Measurements from ENCODE around the gene KIF22. TPM values are rescaled to one million over a fixed set of nuclear protein-coding genes. Genes with fewer than 3 reads are reported as not detected.
A peak's percentile ranks its signal among the peaks of the same experiment; 100 is the strongest.

The KIF22 gene
- polyA plus RNA-seq, 1 donor from 2014 or later: 34.7 TPM

DNA sequence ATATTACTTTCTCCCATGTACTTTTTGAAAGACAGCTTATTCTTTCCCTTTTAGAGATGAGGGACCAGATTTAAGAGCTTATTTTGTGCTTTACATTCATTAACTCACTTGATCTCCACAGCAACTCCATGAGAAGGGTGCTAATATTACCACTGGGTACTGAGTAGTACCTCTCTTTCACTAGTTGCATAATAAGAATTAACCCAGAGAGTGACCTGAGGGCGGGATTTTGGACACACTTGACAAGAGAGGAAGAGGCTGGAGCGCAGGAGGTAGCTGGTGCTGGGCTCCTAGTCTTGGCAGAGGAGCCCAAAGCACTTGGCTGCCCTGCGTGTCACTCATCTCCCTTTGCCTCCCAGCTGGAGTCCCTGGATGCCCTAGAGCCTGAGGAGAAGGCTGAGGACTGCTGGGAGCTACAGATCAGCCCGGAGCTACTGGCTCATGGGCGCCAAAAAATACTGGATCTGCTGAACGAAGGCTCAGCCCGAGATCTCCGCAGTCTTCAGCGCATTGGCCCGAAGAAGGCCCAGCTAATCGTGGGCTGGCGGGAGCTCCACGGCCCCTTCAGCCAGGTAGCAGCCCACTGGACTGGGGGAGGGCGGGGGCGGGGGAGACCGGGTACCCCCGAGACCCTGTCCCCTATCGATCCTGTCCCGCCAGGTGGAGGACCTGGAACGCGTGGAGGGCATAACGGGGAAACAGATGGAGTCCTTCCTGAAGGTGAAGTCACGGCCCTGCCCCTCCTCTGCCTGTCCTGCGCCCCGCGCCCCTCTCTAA, 14.1 kb downstream of the KIF22 start:
- peaks cover 5% of the 10 kb centered on the region for H3K36me3 Mint-ChIP-seq
- H3K4me3 Mint-ChIP-seq: peak overlapping the region; percentile 96 to 100 (median 100)
- no peaks in the 10 kb centered on the region for H3K9me3 Mint-ChIP-seq
- no peaks in the 10 kb centered on the region for H3K27me3 Mint-ChIP-seq
- H3K27ac Mint-ChIP-seq: peak overlapping the region; percentile 95 to 100 (median 99)
- peaks cover 21 to 23% (median 23%) of the 10 kb centered on the region in 3 donors for H3K4me1 Mint-ChIP-seq

DNA sequence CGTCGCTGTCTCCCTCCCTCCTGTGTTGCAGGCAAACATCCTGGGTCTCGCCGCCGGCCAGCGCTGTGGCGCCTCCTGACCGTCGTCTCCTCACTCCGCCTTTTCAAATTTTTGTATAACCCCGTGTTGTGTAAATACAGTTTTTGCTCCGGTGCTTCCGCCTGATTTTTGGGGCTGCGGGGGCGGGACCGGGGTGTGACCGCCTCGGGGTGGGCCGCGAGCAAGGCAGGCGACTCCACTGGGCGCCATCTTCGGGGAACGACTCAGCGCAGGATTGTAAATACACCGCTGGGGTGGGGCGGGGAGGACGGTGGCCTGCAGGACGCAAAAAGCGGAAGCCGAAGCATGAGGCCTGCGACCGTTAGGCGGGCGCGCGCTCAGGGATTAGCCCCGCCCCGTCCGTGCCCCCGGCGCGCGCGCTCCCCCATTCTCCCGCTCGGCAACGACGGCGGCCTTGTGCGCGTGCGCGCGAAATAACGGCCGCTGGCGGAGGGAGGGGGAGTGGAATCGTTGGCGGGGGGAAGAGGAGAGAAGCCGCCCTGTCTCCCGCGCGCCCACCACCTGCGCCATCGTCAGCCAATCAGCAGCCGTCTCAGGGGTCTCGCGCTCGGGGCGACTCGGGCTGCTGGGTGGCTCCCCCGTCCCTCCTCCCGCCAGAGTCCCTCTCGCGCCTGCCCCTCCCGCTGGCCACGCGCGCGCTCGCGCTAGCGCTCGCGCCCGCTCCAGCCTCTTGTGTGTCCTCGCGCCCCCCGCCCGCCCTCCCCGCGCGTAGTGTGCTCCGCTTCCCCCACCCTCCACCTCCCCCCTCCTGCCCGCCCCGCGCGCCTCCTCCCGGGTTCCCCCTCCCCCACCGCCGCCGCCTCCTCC, 14.9 kb downstream of the KIF22 start:
- Mint-ChIP-seq H3K9me3 (no peaks in the 10 kb centered on the region), H3K4me1 (peaks cover 23 to 28% (median 26%) of the 10 kb centered on the region in 3 donors), H3K36me3 (peaks cover 5% of the 10 kb centered on the region), H3K4me3 (peak overlapping the region; percentile 96 to 100 (median 100)), H3K27ac (peak overlapping the region; percentile 95 to 100 (median 99)), H3K27me3 (no peaks in the 10 kb centered on the region)

DNA sequence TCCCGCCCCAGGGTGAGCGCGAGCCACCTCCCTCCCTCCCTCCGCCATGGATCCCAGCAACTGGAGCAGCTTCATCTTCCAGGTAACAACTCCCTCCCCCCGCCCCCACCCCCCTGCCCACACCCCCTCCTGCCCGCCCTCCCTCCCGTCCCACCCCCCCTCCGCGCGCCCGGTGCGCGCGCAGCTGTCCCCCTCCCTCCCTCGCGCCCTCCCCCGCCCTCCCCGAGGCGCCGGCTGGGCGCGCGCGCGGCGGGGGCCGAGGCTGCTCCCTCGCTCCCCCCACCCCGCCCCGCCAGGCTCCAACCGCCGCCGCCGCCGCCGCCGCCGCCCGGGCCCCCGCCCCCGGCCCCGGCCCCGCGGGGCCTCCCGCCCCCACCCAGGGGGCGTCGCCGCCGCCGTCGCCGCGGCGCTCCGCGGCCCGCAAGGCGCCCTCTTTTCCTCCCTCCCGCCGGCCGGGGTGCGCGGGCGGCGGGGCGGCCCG, 15.6 kb downstream of the KIF22 start, which contains the start of gene MAZ:
TSS of gene MAZ (plus strand) at position 431 of the 481 bp plus-strand sequence. CDS start 173 bp downstream, outside the sequence.
- peaks cover 5% of the 10 kb centered on the region for H3K36me3 Mint-ChIP-seq
- H3K27ac Mint-ChIP-seq: peak within 1 kb of the TSS; percentile 95 to 100 (median 99)
- H3K9me3 Mint-ChIP-seq: no peaks in the 10 kb centered on the region
- H3K4me3 Mint-ChIP-seq: peak within 1 kb of the TSS; percentile 96 to 100 (median 100)
- H3K4me1 Mint-ChIP-seq: peaks cover 26 to 33% (median 32%) of the 10 kb centered on the region in 3 donors
- H3K27me3 Mint-ChIP-seq: peaks cover 1% of the 10 kb centered on the region

DNA sequence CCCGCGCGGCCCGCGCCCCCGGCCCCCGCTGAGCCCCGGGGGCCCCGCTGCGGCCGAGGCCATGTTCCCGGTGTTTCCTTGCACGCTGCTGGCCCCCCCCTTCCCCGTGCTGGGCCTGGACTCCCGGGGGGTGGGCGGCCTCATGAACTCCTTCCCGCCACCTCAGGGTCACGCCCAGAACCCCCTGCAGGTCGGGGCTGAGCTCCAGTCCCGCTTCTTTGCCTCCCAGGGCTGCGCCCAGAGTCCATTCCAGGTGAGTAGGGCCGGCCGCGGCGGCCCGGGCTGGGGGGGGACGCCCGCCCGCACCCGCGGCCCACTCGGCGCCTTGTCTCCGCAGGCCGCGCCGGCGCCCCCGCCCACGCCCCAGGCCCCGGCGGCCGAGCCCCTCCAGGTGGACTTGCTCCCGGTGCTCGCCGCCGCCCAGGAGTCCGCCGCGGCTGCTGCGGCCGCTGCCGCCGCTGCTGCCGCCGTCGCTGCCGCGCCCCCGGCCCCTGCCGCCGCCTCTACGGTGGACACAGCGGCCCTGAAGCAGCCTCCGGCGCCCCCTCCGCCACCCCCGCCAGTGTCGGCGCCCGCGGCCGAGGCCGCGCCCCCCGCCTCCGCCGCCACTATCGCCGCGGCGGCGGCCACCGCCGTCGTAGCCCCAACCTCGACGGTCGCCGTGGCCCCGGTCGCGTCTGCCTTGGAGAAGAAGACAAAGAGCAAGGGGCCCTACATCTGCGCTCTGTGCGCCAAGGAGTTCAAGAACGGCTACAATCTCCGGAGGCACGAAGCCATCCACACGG, 16.3 kb downstream of the KIF22 start:
- Mint-ChIP-seq H3K36me3 (peaks cover 5% of the 10 kb centered on the region), H3K9me3 (no peaks in the 10 kb centered on the region), H3K27me3 (peaks cover 1% of the 10 kb centered on the region), H3K27ac (peak overlapping the region; percentile 90 to 98 (median 95)), H3K4me1 (peaks cover 27 to 37% (median 35%) of the 10 kb centered on the region in 3 donors), H3K4me3 (peak overlapping the region; percentile 80 to 97 (median 88))

DNA sequence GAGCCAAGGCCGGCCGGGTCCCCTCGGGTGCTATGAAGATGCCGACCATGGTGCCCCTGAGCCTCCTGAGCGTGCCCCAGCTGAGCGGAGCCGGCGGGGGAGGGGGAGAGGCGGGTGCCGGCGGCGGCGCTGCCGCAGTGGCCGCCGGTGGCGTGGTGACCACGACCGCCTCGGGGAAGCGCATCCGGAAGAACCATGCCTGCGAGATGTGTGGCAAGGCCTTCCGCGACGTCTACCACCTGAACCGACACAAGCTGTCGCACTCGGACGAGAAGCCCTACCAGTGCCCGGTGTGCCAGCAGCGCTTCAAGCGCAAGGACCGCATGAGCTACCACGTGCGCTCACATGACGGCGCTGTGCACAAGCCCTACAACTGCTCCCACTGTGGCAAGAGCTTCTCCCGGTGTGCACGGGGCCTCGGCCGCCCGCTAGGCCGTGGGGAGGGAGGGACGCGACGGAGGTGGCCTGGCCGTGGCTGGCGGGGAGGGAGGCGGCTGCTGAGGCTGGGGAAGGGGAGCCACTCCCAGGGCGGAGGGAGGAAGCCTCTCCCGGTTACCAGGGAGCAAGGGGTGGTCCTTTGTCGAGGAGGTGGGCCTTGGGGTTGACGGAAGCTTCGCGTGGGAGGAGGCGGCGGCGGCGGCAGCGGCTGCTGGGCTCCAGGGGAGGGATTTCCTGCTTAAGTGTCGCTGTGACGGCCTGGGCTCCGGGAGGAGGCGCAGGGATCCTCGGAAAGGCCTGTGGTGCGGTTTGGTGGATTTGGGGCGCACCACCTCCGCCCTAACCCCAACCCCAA, 17.1 kb downstream of the KIF22 start:
- Mint-ChIP-seq H3K9me3 (no peaks in the 10 kb centered on the region), H3K4me1 (peaks cover 27 to 40% (median 35%) of the 10 kb centered on the region in 3 donors), H3K4me3 (peak overlapping the region; percentile 80 to 97 (median 88)), H3K36me3 (peaks cover 5% of the 10 kb centered on the region), H3K27me3 (peaks cover 1% of the 10 kb centered on the region), H3K27ac (peak overlapping the region; percentile 90 to 98 (median 95))

DNA sequence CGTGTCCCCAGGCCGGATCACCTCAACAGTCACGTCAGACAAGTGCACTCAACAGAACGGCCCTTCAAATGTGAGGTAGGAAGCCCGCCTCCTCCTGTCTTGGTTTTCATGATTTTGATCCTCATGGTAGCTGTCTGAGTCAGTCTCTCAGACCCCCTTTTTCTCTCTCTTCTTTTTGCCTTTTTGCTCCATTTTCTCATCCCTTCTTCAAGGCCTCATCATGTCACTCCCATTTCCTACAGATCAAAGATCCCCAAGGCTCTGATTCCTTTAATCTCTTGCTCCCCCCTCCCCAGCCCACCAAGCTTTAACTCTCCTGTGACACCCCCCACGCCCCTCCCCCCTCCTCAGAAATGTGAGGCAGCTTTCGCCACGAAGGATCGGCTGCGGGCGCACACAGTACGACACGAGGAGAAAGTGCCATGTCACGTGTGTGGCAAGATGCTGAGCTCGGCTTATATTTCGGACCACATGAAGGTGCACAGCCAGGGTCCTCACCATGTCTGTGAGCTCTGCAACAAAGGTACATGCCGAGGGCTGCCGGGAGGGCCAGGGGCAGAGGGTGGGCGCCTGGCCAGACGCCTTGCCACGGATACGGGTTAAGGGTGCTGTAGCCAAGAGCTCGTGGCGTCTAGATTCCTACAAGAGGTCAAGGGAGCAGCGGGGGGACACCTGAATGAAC, 17.8 kb downstream of the KIF22 start:
- Mint-ChIP-seq H3K27me3 (peaks cover 1% of the 10 kb centered on the region), H3K9me3 (no peaks in the 10 kb centered on the region), H3K27ac (peak overlapping the region; percentile 90 to 98 (median 95))

DNA sequence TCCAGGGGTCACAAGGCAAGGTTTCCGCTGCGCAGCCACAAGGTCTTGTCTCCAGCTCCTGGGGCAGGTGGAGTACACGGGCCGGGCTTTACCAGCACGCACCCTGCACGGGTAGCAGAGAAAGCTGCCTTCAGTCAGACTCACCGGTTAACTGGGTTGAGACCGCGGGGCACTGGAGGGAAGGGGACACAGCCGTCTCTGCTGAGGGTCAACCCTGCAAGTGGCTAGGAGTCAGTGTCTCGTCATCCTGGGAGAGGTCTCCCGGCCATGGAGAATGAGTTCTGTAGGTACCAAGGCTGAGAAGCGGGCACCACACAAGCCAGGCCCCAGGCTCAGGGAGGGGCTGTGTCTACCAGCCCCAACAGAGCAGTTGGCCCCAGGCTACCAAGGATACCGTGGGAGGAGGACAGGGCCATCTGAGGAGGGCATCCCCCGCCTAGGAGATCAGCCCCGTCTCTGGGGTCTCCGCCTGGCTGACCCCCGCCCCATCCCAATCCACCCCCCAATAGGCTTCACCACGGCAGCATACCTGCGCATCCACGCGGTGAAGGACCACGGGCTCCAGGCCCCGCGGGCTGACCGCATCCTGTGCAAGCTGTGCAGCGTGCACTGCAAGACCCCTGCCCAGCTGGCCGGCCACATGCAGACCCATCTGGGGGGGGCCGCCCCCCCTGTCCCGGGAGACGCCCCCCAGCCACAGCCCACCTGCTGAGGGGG, 18.6 kb downstream of the KIF22 start:
- Mint-ChIP-seq H3K4me3 (peak overlapping the region; percentile 21 to 97 (median 87)), H3K27me3 (peaks cover 1% of the 10 kb centered on the region), H3K36me3 (peaks cover 5% of the 10 kb centered on the region), H3K9me3 (no peaks in the 10 kb centered on the region), H3K27ac (peak overlapping the region in 2 of 3 donors; percentile 92 to 93), H3K4me1 (peaks cover 18 to 33% (median 28%) of the 10 kb centered on the region in 3 donors)

More for the DNA sequence above, 17.8 kb downstream of the KIF22 start:
- peak overlapping the region; percentile 80 to 97 (median 88) for H3K4me3 Mint-ChIP-seq
- H3K36me3 Mint-ChIP-seq: peaks cover 5% of the 10 kb centered on the region
- peaks cover 27 to 40% (median 35%) of the 10 kb centered on the region in 3 donors for H3K4me1 Mint-ChIP-seq

DNA sequence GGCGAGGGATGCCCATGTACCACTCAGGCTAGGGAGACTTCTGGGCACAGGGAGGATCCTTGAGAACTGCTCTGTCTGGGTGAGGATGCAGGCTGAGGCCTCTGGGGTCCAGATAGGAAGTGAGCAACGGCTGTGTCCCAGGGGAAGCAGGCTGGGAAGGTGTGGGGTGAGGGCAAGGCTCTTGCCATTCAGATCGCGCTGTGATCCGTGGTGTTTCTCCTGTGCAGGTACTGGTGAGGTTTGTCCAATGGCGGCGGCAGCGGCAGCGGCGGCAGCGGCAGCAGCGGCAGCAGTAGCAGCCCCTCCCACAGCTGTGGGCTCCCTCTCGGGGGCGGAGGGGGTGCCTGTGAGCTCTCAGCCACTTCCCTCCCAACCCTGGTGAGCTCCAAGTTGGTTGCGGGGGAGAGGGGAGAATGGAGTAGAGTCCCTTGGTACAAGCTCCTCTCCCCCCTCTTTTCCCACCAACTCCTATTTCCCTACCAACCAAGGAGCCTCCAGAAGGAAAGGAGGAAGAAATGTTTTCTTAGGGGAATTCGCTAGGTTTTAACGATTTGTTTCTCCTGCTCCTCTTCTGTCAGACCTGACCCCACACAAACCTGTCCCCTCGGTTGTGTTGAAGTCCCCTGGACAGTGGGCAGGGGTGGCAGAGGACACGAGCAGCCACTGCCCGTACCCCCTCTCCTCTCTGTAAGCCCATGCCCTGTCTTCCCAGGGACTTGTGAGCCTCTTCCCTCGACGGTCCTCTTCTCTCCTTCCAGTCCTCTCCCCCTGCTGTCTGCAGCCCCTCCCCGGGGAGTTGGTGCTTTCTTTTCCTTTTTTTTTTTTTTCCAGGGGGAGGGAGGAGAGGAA, 19.5 kb downstream of the KIF22 start:
- peaks cover 13 to 32% (median 24%) of the 10 kb centered on the region in 3 donors for H3K4me1 Mint-ChIP-seq

DNA sequence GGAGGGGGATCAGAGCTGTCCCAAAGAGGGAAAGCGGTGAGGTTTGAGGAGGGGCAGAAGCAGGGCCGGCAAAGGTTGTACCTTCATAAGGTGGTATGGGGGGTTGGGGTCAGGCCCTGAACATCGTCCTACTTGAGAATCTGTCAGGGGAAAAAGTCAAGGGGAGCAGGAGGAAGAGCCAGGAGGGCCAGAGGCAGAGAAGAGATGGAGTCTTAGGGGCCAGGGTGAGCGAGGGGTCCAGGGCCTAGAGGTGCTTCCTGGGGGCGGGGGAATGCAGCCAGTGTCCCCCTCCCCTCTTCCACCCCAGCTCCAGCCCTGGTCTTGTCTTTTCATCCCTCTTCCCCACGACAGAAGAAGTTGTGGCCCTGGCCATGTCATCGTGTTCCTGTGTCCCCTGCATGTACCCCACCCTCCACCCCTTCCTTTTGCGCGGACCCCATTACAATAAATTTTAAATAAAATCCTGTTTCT, 20.2 kb downstream of the KIF22 start:
- Mint-ChIP-seq H3K27ac (peak overlapping the region in 2 of 3 donors; percentile 92 to 93), H3K9me3 (no peaks in the 10 kb centered on the region), H3K4me3 (peak overlapping the region; percentile 78 to 94 (median 84))

More for the DNA sequence above, 19.5 kb downstream of the KIF22 start:
- Mint-ChIP-seq H3K36me3 (peaks cover 5% of the 10 kb centered on the region), H3K9me3 (no peaks in the 10 kb centered on the region), H3K27me3 (peaks cover 1% of the 10 kb centered on the region), H3K4me3 (peak overlapping the region in 3 of 4 donors; percentile 80 to 88 (median 85)), H3K27ac (peak overlapping the region in 2 of 3 donors; percentile 92 to 93)

DNA sequence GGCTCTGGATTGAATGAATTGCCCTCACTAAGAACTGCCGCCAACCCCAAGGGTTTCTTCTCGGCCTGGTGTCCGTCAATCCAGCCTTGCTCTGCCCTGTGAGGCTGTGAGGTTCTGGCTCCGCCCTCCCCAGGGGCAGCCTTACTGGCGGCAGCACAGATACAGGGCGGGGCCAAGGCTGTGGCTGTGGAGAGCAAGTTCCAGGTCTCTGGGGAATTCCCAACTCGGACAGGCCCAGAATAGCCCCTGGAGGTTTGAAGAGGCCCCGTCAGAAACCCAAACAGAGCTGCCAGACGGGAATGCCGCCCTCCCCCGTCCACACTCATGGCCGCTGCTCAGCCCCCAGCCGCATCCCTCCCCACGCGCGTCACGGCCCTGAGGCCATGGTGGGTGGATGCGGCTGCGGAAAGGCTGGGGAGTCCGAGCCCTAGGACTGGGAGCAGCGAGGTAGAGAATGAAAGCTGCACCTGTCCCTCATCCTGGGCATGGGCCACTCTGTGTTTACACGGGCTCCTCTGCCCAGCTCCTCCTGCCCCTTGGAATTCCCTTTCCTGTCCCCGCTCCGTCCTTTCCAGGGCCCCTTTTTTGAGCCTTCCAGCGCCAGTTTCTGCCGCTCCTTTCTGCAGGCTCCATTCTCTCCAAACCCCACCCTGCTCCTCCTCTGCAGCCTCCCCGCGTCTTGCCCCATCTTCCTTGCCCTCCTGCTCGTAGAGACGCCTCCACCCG, 20.8 kb downstream of the KIF22 start:
- H3K27me3 Mint-ChIP-seq: peaks cover 3% of the 10 kb centered on the region
- no peaks in the 10 kb centered on the region for H3K9me3 Mint-ChIP-seq
- peak overlapping the region; percentile 78 to 94 (median 84) for H3K4me3 Mint-ChIP-seq
- peaks cover 4% of the 10 kb centered on the region for H3K36me3 Mint-ChIP-seq
- peak overlapping the region; percentile 71 to 93 (median 92) for H3K27ac Mint-ChIP-seq
- H3K4me1 Mint-ChIP-seq: peaks cover 14 to 37% (median 30%) of the 10 kb centered on the region in 3 donors

More for the DNA sequence above, 20.2 kb downstream of the KIF22 start:
- Mint-ChIP-seq H3K27me3 (peaks cover 2% of the 10 kb centered on the region), H3K36me3 (peaks cover 4% of the 10 kb centered on the region), H3K4me1 (peaks cover 11 to 35% (median 27%) of the 10 kb centered on the region in 3 donors)

Measured in IgD-negative memory B cell (primary cell).